Activated T-cell treated with anti-CD3 and anti-CD28 coated beads, Interleukin-2, amount 50 U/mL, for 24 hours (primary cell): Measurements from ENCODE around the gene RTCA.
"Not testable (repeated sequence)": the region's sequence is repeated elsewhere in the genome, so short reads cannot be mapped to it uniquely, and the experiment has no call there.

ENCODE experiments used
- DNase-seq: peaks from one replicate; pipeline ENCODE4 v3.0.0-alpha.2; 2020
- H3K27ac Mint-ChIP-seq: 2 replicates; pipeline ENCODE4 v1.8.0; 2020; ENCODE audit warnings: mild to moderate bottlenecking, mixed read lengths
- H3K27me3 Mint-ChIP-seq: 2 replicates; pipeline ENCODE4 v1.8.0; 2020; ENCODE audit warnings: mixed read lengths
- H3K36me3 Mint-ChIP-seq: 2 replicates; pipeline ENCODE4 v1.8.0; 2020; ENCODE audit warnings: low read depth, mixed read lengths
- H3K4me1 Mint-ChIP-seq: 2 replicates; pipeline ENCODE4 v1.8.0; 2020; ENCODE audit warnings: low read depth, mixed read lengths
- H3K4me3 Mint-ChIP-seq: 2 replicates; pipeline ENCODE4 v1.8.0; 2020; ENCODE audit warnings: mild to moderate bottlenecking, moderate library complexity, mixed read lengths
- H3K9me3 Mint-ChIP-seq: 2 replicates; pipeline ENCODE4 v1.8.0; 2020; ENCODE audit warnings: mixed read lengths

The RTCA gene

DNA sequence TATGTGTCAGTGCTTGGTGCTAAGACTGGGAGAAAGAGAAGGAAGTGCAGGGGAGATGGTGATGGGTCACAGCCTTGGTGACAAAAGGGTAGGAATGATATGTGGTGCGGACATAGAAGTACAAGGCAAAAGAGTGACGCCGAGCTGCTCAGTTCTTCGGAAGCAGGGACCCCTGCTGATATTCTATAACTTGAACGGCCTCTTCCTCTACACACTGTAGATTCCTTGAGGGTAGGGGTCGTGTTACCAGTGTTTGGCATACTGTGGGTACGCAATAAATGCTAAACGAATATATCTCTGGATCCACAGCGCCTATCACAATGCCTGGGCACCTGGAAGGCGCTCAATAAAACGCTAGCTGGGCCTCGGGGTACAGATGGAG, 16.9 kb upstream of the RTCA start:
- H3K27me3 Mint-ChIP-seq: no peaks in the 10 kb centered on the region
- no peak for DNase-seq
- H3K36me3 Mint-ChIP-seq: peaks cover 6% of the 10 kb centered on the region
- no peak overlapping the region for H3K4me3 Mint-ChIP-seq
- peaks cover 18% of the 10 kb centered on the region for H3K4me1 Mint-ChIP-seq
- H3K9me3 Mint-ChIP-seq: no peaks in the 10 kb centered on the region
- H3K27ac Mint-ChIP-seq: no peak overlapping the region

DNA sequence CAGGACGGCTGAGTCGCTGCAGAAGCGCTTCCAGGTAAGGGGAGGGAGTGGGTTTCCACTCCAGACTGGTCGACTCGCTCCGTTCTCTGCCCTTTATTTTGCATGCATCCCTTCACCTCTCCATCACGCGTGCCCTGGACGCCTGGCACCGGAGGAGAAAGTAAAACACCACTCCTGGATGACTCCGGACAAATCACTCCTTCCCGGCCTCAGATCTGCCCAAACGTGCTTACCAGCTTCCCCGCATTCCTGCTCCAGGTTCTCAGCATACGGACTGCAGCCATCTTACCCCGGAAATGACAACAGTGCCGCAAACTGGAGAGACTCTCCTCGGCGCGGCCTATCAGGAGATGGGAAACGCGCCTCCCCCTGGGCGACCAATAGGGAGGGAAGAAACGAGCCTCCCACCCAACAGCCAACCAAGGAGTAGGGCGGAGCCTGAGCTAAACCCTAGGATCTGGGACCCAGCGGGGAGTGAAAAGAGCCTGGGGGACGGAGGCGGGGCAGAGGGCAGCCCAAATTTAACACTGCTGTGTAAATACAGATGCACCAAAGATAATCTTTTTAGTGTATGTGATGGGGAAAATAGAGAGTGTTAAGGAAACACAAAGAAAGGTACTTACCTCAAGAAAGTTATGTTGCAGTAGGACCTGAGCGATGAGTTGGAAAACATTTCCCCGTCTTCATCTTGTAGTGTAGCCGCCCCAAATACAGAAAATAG, 16.3 kb upstream of the RTCA start, which contains the start of gene DBT:
TSS of gene DBT (minus strand) at position 298 of the 721 bp plus-strand sequence. CDS start at position 284, 14 bp downstream.
- no peak within 1 kb of the TSS for H3K27ac Mint-ChIP-seq
- H3K9me3 Mint-ChIP-seq: no peaks in the 10 kb centered on the region
- H3K36me3 Mint-ChIP-seq: peaks cover 5% of the 10 kb centered on the region
- H3K4me1 Mint-ChIP-seq: peaks cover 16% of the 10 kb centered on the region
- H3K27me3 Mint-ChIP-seq: no peaks in the 10 kb centered on the region
- DNase-seq: peak; percentile 90
- no peak within 1 kb of the TSS for H3K4me3 Mint-ChIP-seq

DNA sequence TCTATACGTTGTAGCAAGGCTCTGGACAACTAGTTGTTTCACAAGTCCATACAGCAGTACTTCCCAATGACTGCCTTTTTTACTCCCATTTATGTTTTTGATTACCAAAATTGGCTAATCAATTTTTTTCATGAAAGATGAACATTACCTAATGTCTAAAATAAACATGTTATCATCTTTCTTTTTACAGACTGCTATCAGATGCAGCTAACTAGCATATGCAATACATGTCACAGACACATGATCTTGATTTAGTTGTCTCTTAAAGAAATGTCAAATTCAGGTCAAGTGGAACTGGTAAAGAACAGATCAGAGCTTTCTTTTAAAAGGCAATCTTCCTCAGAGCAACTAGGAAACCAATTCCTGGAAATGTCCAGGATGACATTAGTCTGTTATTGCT, 15.8 kb upstream of the RTCA start:
- H3K36me3 Mint-ChIP-seq: peaks cover 5% of the 10 kb centered on the region
- no peaks in the 10 kb centered on the region for H3K27me3 Mint-ChIP-seq
- H3K4me3 Mint-ChIP-seq: no peak overlapping the region
- H3K9me3 Mint-ChIP-seq: no peaks in the 10 kb centered on the region
- H3K4me1 Mint-ChIP-seq: peaks cover 14% of the 10 kb centered on the region
- no peak for DNase-seq
- H3K27ac Mint-ChIP-seq: no peak overlapping the region

- Mint-ChIP-seq H3K9me3 (no peaks in the 10 kb centered on the region), H3K4me1 (peaks cover 10% of the 10 kb centered on the region), H3K27ac (no peak overlapping the region), H3K36me3 (peaks cover 5% of the 10 kb centered on the region), H3K4me3 (no peak overlapping the region), H3K27me3 (no peaks in the 10 kb centered on the region)
- no peak for DNase-seq
These were observed 15.2 kb upstream of the RTCA start for GRCh38 chr1:100250807-100251206.

DNA sequence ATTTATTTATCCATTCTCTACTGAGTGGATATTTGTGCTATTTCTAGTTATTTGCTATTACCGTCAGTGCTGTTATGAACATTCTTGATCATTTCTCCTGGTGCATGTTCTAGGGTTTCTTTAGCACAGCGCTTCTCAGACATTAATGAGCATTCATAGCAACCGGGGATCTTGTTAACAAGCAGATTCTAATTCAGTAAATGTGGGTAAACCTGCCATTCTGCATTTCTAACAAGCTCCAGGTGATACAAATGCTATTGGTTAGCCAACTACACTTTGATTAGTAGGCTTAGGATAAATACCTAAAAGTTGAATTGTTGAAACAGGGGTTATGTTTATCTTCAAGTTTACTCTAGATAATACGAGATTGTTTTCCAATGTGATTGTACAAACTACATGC, 13.1 kb upstream of the RTCA start:
- H3K27me3 Mint-ChIP-seq: no peaks in the 10 kb centered on the region
- H3K27ac Mint-ChIP-seq: no peak overlapping the region
- H3K9me3 Mint-ChIP-seq: no peaks in the 10 kb centered on the region
- H3K36me3 Mint-ChIP-seq: no peaks in the 10 kb centered on the region
- H3K4me1 Mint-ChIP-seq: peaks cover 2% of the 10 kb centered on the region
- H3K4me3 Mint-ChIP-seq: no peak overlapping the region
- DNase-seq: no peak

GRCh38 chr1:100253552-100253951, 12.5 kb upstream of the RTCA start:
- DNase-seq: no peak
- no peaks in the 10 kb centered on the region for H3K36me3 Mint-ChIP-seq
- no peaks in the 10 kb centered on the region for H3K9me3 Mint-ChIP-seq
- no peaks in the 10 kb centered on the region for H3K27me3 Mint-ChIP-seq
- H3K4me1 Mint-ChIP-seq: peaks cover 2% of the 10 kb centered on the region
- no peak overlapping the region for H3K27ac Mint-ChIP-seq
- no peak overlapping the region for H3K4me3 Mint-ChIP-seq

GRCh38 chr1:100256273-100256672, 9.7 kb upstream of the RTCA start:
- not testable (repeated sequence) for H3K27me3 Mint-ChIP-seq, DNase-seq, H3K4me3 Mint-ChIP-seq, H3K36me3 Mint-ChIP-seq, H3K27ac Mint-ChIP-seq, H3K9me3 Mint-ChIP-seq, H3K4me1 Mint-ChIP-seq

DNA sequence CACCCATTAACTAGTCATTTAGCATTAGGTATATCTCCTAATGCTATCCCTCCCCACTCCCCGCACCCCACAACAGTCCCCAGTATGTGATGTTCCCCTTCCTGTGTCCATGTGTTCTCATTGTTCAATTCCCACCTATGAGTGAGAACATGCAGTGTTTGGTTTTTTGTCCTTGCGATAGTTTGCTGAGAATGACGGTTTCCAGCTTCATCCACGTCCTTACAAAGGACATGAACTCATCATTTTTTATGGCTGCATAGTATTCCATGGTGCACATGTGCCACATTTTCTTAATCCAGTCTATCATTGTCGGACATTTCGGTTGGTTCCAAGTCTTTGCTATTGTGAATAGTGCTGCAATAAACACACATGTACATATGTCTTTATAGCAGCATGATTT, 7.6 kb upstream of the RTCA start:
- not testable (repeated sequence) for H3K27me3 Mint-ChIP-seq, H3K36me3 Mint-ChIP-seq, H3K4me3 Mint-ChIP-seq, H3K27ac Mint-ChIP-seq, H3K4me1 Mint-ChIP-seq, H3K9me3 Mint-ChIP-seq, DNase-seq

- no peaks in the 10 kb centered on the region for H3K27me3 Mint-ChIP-seq
These were observed 4.3 kb upstream of the RTCA start for GRCh38 chr1:100261686-100262085.

DNA sequence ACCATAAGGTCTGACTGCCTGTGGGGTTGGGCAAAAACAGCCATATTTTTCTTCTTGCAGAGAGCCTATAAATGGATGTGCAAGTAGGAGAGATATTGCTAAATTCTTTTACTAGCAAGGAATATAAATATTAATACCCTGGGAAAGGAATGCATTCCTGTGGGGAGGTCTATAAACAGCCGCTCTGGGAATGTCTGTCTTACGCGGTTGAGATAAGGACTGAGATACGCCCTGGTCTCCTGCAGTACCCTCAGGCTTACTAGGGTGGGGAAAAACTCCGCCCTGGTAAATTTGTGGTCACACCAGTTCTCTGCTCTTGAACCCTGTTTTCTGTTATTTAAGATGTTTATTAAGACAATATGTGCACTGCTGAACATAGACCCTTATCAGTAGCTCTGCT, 1.9 kb upstream of the RTCA start:
- H3K36me3 Mint-ChIP-seq: peaks cover 39% of the 10 kb centered on the region
- peaks cover 28% of the 10 kb centered on the region for H3K4me1 Mint-ChIP-seq
- not testable (repeated sequence) for H3K27me3 Mint-ChIP-seq, H3K4me3 Mint-ChIP-seq, DNase-seq, H3K9me3 Mint-ChIP-seq, H3K27ac Mint-ChIP-seq

More at GRCh38 chr1:100261686-100262085, 4.3 kb upstream of the RTCA start:
- Mint-ChIP-seq H3K4me3 (no peak overlapping the region), H3K4me1 (peaks cover 8% of the 10 kb centered on the region), H3K36me3 (peaks cover 15% of the 10 kb centered on the region), H3K27ac (no peak overlapping the region), H3K9me3 (peaks cover 4% of the 10 kb centered on the region)
- no peak for DNase-seq

- H3K4me1 Mint-ChIP-seq: peaks cover 38% of the 10 kb centered on the region
- H3K27ac Mint-ChIP-seq: peak overlapping the region; percentile 97
- H3K4me3 Mint-ChIP-seq: peak overlapping the region; percentile 97
- DNase-seq: no peak
- no peaks in the 10 kb centered on the region for H3K27me3 Mint-ChIP-seq
- peaks cover 51% of the 10 kb centered on the region for H3K36me3 Mint-ChIP-seq
- peaks cover 4% of the 10 kb centered on the region for H3K9me3 Mint-ChIP-seq
These were observed 470 bp upstream of the RTCA start for GRCh38 chr1:100265562-100265930.

DNA sequence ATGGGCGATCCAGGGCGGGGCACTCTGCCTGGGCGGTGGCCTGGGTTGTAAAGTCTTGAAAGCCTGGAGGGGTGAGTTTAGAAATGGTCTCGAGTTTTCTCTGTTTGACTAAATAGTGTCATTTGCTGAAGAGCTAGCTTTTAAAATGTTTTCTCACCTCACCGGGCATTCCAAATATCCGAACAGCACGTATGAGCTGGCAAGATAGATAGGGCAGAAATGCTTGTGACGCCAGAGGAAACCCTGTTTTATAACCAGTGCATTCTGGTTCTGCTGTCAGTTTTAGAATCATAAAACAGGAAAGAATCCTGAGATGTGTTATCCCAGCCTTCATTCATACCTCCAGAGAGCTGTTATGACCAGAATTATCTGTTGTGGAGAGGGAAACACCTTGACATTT, 725 bp downstream of the RTCA start:
- peak overlapping the region; percentile 97 for H3K4me3 Mint-ChIP-seq
- peak overlapping the region; percentile 97 for H3K27ac Mint-ChIP-seq
- H3K4me1 Mint-ChIP-seq: peaks cover 48% of the 10 kb centered on the region
- peaks cover 61% of the 10 kb centered on the region for H3K36me3 Mint-ChIP-seq
- H3K9me3 Mint-ChIP-seq: no peaks in the 10 kb centered on the region
- no peak for DNase-seq
- H3K27me3 Mint-ChIP-seq: no peaks in the 10 kb centered on the region

- H3K27ac Mint-ChIP-seq: peak overlapping the region; percentile 97
- DNase-seq: no peak
- H3K36me3 Mint-ChIP-seq: peaks cover 66% of the 10 kb centered on the region
- peak overlapping the region; percentile 97 for H3K4me3 Mint-ChIP-seq
- no peaks in the 10 kb centered on the region for H3K9me3 Mint-ChIP-seq
- peaks cover 52% of the 10 kb centered on the region for H3K4me1 Mint-ChIP-seq
- H3K27me3 Mint-ChIP-seq: no peaks in the 10 kb centered on the region
These were observed 1.3 kb downstream of the RTCA start for GRCh38 chr1:100267284-100267683.

DNA sequence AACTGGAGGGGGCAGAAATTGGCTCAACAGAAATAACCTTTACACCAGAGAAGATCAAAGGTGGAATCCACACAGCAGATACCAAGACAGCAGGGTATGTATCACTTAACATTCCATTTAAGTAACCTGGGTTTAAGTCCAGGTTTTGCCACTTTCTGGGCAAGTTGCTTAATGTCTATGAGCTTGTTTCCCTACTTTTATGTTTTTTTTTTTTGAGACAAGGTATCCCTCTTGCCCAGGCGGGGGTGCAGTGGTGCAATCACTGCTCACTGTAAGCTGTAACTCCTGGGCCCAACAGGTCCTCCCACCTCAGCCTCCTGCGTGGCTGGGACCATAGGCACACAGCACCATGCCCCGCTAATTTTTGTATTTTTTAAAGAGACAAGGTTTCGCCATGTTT, 2.2 kb downstream of the RTCA start:
- peaks cover 74% of the 10 kb centered on the region for H3K36me3 Mint-ChIP-seq
- peak overlapping the region; percentile 97 for H3K4me3 Mint-ChIP-seq

GRCh38 chr1:100277866-100278265, 11.8 kb downstream of the RTCA start:
- peaks cover 30% of the 10 kb centered on the region for H3K4me1 Mint-ChIP-seq
- no peaks in the 10 kb centered on the region for H3K9me3 Mint-ChIP-seq
- H3K27me3 Mint-ChIP-seq: no peaks in the 10 kb centered on the region
- no peak for DNase-seq
- H3K4me3 Mint-ChIP-seq: no peak overlapping the region
- H3K36me3 Mint-ChIP-seq: peaks cover 97% of the 10 kb centered on the region
- H3K27ac Mint-ChIP-seq: peak overlapping the region; percentile 47

More for the DNA sequence above, 2.2 kb downstream of the RTCA start:
- peaks cover 54% of the 10 kb centered on the region for H3K4me1 Mint-ChIP-seq
- DNase-seq: no peak
- no peaks in the 10 kb centered on the region for H3K27me3 Mint-ChIP-seq
- H3K27ac Mint-ChIP-seq: peak overlapping the region; percentile 97
- H3K9me3 Mint-ChIP-seq: no peaks in the 10 kb centered on the region
